GM21737 (cell line): ENCODE measurements around the gene TACC2.

Source experiments
- ATAC-seq: cut with Tn5 transposase; IDR thresholded peaks from one replicate; pipeline ENCODE4 v1.9.1; 2021; ENCODE audit warnings: mild to moderate bottlenecking, moderate library complexity; ENCODE audit not compliant: unreplicated experiment

TACC2 gene

GRCh38 chr10:122163174-122164022 lies 174.4 kb downstream of the TACC2 start:
- no peak for ATAC-seq

GRCh38 chr10:122164023-122164601 lies 175.1 kb downstream of the TACC2 start:
- no peak for ATAC-seq

GRCh38 chr10:122164815-122165483 lies 176.0 kb downstream of the TACC2 start:
- no peak for ATAC-seq

- no peak for ATAC-seq
These were observed 176.7 kb downstream of the TACC2 start for GRCh38 chr10:122165484-122166276.

GRCh38 chr10:122168101-122168500 lies 179.1 kb downstream of the TACC2 start:
- no peak for ATAC-seq

GRCh38 chr10:122168598-122169394 lies 179.8 kb downstream of the TACC2 start:
- ATAC-seq: no peak

- no peak for ATAC-seq
These were observed 181.8 kb downstream of the TACC2 start for GRCh38 chr10:122170802-122171201.

- no peak for ATAC-seq
These were observed 182.5 kb downstream of the TACC2 start for GRCh38 chr10:122171302-122172075.

GRCh38 chr10:122172361-122173008 lies 183.5 kb downstream of the TACC2 start:
- ATAC-seq: no peak

GRCh38 chr10:122173337-122173736 lies 184.4 kb downstream of the TACC2 start:
- ATAC-seq: no peak

GRCh38 chr10:122173766-122174435 lies 184.9 kb downstream of the TACC2 start:
- ATAC-seq: no peak

- ATAC-seq: no peak
These were observed 187.6 kb downstream of the TACC2 start for GRCh38 chr10:122176232-122177213.

GRCh38 chr10:122178655-122179054 lies 189.7 kb downstream of the TACC2 start:
- no peak for ATAC-seq

- ATAC-seq: no peak
These were observed 192.2 kb downstream of the TACC2 start for GRCh38 chr10:122181041-122181732.

GRCh38 chr10:122181876-122182275 lies 192.9 kb downstream of the TACC2 start:
- no peak for ATAC-seq

GRCh38 chr10:122182308-122182707 lies 193.3 kb downstream of the TACC2 start:
- ATAC-seq: no peak

- ATAC-seq: no peak
These were observed 195.3 kb downstream of the TACC2 start for GRCh38 chr10:122184254-122184653.
